HuH-7.5 (cell line): Measurements from ENCODE around the gene MDC1.
"Not testable (repeated sequence)": the region's sequence is repeated elsewhere in the genome, so short reads cannot be mapped to it uniquely, and the experiment has no call there.

ENCODE experiments used
- DNase-seq: peaks from one replicate; pipeline ENCODE4 v3.0.0; 2011; ENCODE audit warnings: low spot score

The MDC1 gene

DNA sequence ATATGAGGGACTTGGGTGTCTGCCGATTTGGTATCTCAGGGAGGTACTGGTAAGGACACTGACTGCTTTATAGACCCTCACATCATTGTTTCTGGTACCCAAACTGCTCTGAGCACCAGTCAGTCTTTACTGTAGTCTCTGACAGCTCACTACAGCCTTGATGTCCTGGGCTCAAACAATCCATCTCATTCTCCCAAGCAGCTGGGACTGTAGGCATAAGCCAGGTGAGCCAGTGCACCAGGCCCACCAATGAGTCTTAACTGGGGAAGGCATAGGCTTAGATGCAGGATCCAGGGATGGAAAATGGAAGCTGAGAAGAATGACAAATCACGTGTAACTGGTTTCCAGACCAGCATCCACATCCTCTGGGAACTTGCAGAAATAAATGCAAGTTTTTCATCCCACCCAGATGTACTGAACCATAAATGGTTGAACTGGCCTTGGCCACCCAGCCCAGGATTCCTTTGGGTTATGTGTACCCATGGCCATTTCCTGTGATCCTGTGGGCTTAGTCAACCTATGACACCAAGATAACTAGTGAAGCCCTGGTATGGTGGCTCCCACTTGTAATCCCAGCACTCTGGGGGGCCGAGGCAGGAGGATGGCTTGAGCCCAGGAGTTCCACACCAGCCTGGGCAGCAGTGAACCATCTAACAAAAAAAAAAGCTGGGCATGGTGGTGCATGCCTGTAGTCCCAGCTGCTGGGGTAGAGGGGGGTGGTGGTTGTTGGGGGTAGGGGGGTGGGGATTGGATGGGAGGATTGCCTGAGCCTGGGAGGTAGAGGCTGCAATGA, 8.8 kb upstream of the MDC1 start:
- DNase-seq: no peak

DNA sequence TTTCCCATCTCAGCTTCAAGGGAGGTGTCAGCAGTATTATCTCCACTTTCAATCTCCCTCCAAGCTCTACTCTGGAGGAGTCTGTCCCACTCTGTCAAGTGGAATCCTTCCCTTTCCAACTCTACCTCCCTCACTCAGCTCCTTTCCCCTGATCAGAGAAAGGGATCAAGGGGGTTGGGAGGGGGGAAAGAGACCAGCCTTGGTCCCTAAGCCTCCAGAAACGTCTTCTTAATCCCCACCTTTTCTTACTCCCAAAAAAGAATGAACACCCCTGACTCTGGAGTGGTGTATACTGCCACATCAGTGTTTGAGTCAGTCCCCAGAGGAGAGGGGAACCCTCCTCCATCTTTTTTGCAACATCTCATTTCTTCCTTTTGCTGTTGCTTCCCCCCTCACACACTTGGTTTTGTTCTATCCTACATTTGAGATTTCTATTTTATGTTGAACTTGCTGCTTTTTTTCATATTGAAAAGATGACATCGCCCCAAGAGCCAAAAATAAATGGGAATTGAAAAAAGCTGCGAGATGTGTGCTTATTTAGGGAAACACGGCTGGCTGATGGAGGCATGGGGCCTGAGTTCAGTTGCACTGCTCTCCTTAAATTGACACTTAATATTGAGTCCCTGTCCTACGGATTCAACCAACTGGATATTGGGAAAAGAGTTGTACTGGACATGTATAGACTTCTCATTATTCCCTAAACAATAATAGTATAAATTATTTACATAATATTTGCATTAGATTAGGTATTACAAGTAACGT, 8.0 kb upstream of the MDC1 start:
- DNase-seq: no peak

DNA sequence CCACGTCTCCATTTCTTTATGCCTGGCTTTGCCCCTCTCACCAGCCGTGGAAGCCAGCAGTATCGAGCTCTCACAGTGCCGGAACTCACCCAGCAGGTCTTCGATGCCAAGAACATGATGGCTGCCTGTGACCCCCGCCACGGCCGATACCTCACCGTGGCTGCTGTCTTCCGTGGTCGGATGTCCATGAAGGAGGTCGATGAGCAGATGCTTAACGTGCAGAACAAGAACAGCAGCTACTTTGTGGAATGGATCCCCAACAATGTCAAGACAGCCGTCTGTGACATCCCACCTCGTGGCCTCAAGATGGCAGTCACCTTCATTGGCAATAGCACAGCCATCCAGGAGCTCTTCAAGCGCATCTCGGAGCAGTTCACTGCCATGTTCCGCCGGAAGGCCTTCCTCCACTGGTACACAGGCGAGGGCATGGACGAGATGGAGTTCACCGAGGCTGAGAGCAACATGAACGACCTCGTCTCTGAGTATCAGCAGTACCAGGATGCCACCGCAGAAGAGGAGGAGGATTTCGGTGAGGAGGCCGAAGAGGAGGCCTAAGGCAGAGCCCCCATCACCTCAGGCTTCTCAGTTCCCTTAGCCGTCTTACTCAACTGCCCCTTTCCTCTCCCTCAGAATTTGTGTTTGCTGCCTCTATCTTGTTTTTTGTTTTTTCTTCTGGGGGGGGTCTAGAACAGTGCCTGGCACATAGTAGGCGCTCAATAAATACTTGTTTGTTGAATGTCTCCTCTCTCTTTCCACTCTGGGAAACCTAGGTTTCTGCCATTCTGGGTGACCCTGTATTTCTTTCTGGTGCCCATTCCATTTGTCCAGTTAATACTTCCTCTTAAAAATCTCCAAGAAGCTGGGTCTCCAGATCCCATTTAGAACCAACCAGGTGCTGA, 7.0 kb upstream of the MDC1 start:
- DNase-seq: not testable (repeated sequence)

GRCh38 chr6:30723159-30723842, 6.2 kb upstream of the MDC1 start:
- not testable (repeated sequence) for DNase-seq

DNA sequence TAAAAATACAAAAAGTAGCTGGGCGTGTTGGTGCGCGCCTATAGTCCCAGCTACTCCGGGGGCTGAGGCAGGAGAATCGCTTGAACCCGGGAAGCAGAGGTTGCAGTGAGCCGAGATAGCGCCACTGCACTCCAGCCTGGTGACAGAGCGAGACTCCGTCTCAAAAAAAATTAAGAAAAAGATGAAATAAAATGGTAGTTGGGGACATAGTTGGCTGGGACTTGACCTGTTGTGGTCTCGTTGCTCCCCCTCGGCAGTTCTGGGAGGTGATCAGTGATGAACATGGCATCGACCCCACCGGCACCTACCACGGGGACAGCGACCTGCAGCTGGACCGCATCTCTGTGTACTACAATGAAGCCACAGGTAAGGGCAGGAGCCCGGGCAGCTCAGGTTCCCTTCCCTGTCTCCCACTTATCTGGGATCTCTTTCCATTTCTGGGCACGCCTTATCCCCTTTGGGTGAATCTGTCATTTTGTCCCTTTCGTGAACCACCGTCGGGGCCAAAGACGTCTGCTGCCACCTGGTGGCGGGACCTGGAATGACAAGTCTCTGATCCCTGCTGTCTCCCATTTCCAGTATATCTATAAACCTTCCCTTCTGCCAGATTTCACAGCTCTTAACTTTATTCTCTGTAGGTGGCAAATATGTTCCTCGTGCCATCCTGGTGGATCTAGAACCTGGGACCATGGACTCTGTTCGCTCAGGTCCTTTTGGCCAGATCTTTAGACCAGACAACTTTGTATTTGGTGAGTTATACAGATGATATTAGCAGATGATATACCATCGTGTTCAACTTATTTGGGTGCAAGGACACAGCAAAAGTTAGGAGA, 5.4 kb upstream of the MDC1 start:
- DNase-seq: peak; percentile 33

- DNase-seq: not testable (repeated sequence)
Measured at GRCh38 chr6:30722025-30722279, 4.9 kb upstream of the MDC1 start.

GRCh38 chr6:30721198-30722024, 4.3 kb upstream of the MDC1 start:
- DNase-seq: peak; percentile 50

DNA sequence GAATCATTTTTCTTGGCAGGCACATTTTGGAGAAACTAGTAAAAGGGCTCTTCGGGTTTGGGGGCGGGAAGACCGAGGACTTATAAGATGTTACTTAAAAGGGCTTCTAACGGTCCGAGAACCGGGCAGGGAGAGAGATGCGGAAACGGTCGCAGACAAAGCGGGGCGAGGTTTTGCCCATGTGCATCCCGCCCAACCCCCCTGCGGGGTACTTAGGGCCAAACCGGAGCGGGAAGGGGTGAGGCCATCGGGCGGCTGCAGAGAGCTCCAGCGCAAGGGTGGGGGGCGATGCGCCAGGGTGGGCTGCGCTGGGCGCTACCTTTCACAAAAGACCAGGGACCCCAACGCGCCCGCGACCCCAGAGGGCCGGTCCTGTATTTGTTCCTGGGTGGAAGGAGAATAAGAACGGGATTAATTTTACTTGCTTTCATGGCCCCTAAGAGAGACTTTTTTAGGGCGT, 3.7 kb upstream of the MDC1 start:
- peak; percentile 39 for DNase-seq

DNA sequence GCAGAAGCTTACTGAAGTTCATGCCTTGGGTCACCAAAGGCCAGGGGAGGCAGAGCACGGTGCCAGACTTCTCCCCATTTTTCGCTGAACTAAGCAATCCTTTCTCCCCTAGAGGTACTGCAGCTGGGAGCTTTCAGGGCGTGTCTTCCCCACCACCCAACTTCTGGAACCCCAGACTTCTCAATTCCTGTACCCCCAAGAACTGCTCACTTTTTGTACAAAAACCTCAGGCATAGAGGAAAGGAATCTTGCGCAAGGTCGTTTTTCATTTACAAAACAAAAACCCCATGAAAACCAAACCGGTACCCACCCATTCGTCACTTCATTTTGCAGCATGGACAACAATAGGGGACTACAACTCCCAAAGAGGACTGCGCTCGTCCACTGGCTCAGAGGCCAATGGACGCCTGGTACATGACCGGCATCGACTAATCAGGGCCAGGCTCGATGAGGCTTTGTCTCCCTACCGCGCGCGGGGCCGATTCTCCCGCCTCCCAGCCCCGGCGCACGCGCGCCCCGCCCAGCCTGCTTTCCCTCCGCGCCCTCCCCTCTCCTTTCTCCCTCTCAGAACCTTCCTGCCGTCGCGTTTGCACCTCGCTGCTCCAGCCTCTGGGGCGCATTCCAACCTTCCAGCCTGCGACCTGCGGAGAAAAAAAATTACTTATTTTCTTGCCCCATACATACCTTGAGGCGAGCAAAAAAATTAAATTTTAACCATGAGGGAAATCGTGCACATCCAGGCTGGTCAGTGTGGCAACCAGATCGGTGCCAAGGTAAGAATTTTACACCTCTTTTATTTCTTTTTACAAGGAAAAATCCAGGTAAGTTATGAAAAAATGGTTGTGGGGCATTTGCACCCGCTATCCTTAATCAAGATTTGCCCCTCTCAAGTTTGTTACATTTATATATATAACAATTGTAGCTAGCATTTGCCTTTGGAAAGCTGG, 3.0 kb upstream of the MDC1 start, which contains the start of gene TUBB:
TSS of gene TUBB (plus strand) at position 562 of the 947 bp plus-strand sequence. CDS start at position 717, 155 bp downstream.
- DNase-seq: peak; percentile 83

DNA sequence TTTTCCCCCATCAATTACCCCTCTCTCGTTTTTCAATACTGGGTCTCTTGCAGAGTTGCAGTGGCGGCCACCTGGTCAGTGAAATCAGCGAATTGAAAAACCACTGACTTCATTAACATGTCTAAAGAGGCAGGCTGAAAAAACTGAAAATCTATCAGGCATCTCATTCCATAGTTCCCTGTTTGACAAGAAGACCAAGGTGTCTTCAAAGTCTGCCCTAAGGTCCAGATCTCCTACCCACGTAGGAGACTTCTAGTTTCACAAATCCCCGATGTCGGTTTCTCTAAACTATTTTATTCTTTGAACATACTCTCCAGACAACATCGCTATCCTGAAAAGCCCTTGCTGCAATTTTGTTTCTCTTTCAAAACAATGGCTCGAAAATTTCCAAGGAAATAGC, 2.3 kb upstream of the MDC1 start:
- DNase-seq: no peak

DNA sequence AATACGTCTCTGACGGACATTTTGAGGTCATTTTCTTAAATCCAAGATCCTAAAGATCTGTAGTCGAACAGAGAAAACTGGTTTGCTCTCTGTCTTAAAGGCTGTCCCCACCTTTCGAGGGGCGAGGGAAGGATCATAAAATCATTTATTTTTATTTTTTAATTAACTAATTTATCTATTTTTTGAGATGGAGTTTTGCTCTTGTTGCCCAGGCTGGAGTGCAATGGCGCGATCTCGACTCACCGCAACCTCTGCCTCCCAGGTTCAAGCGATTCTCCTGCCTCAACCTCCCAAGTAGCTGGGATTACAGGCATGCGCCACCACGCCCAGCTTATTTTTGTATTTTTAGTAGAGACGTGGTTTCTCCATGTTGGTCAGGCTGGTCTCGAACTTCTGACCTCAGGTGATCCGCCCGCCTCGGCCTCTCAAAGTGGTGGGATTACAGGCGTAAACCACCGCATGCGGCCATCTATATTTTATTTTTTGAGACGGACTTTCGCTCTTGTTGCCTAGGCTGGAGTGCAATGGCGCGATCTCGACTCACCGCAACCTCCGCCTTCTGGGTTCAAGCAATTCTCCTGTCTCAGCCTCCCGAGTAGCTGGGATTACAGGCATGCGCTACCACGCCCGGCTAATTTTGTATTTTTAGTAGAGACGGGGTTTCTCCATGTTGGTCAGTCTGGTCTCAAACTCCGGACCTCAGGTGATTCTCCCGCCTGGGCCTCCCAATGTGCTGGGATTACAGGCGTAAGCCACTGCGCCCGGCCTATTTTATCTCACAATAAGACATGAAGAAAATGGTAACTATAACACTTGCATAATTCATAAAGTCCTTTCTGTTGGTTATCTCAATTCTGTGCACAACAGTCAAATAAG, 1.0 kb upstream of the MDC1 start:
- not testable (repeated sequence) for DNase-seq

- no peak for DNase-seq
Measured at GRCh38 chr6:30716879-30717128, 277 bp downstream of the MDC1 start.

DNA sequence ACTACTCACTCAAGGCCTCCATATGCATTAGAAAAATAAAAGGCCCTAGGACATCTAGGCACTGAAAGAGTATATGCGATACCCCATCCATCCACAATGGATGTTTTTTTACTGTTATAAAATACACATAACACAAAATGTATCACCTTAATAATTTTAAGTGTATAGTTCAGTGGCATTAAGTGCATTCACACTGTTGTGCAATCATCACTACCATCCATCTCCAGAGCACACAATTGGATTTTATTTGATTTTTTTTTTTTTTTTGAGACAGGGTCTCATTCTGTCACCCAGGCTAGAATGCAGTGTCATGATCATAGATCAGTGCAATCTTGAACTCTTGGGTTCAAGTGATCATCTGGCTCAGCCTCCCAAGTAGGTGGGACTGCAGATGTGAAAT, 2.8 kb downstream of the MDC1 start:
- DNase-seq: no peak

DNA sequence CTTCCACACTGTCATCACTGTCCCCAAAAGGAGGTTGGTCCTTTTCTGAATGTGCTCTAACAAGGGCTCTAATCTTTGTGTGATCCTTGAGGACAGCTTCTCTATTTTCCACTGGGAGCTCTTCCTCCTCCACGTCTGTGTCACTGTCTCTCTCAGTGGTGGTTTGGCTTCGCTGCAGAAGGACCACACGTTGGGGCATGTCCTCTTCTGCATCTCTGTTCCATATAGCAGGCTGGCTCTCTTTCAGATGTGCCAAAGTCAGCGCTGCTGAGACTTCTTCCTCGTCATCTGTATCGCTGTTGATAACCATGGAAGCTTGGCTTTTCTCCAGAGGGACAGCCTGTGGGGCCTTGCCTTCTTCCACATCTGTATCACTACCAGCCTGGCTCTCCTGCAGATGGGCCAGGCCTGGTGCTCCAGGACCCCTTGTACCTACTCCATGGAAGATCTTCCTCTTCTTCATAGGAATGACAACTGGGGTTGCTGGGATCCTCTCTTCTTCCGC, 4.6 kb downstream of the MDC1 start:
- no peak for DNase-seq

- no peak for DNase-seq
Measured at GRCh38 chr6:30711758-30712380, 5.2 kb downstream of the MDC1 start.

GRCh38 chr6:30709101-30709868, 7.8 kb downstream of the MDC1 start:
- DNase-seq: no peak
